A549 (cell line): ENCODE data around the gene SRSF5.

Source experiments
- CEBPB ChIP-seq, 2 experiments: fragments of >200 bp in 1 of 2; sonication (Bioruptor Twin) in 1 of 2; formaldehyde crosslinking in 1 of 2; IDR thresholded peaks; 2 replicates each; pipeline ENCODE4 v1.6.1; 2012 to 2016
- CHD4 ChIP-seq: fragments of 200-600 bp; sonication (generic); IDR thresholded peaks from 2 replicates; pipeline ENCODE4 v1.6.1; 2016; ENCODE audit warnings: antibody characterized with exemption, mild to moderate bottlenecking, borderline replicate concordance
- KDM5A ChIP-seq: fragments of 200-600 bp; sonication (generic); IDR thresholded peaks from 2 replicates; pipeline ENCODE4 v1.6.1; 2016; ENCODE audit warnings: antibody characterized with exemption, mild to moderate bottlenecking
- MAZ ChIP-seq: fragments of 150-350 bp; IDR thresholded peaks from 2 replicates; pipeline ENCODE4 v1.6.1; 2014; ENCODE audit warnings: antibody characterized with exemption, low read depth, low read length, borderline replicate concordance
- NFE2L2 ChIP-seq: fragments of 150-350 bp; conservative IDR thresholded peaks from 2 replicates; pipeline ENCODE4 v1.6.1; 2014; ENCODE audit warnings: low read length
- NR3C1 ChIP-seq: fragments of >200 bp; sonication (Bioruptor Twin); formaldehyde crosslinking; IDR thresholded peaks from 3 replicates; pipeline ENCODE4 v1.6.1; 2017
- POLR2A ChIP-seq: IDR thresholded peaks from 2 replicates; pipeline ENCODE4 v1.6.1; 2012; ENCODE audit warnings: mild to moderate bottlenecking, low read length
- TF ChIP-seq, protein P1 (sequence below): fragments of >200 bp; sonication (Bioruptor Twin); formaldehyde crosslinking; IDR thresholded peaks from 3 replicates; pipeline ENCODE4 v1.6.1; 2016
- TF ChIP-seq, protein P2 (sequence below): fragments of 450-650 bp; IDR thresholded peaks from 2 replicates; pipeline ENCODE4 v1.6.1; 2014; ENCODE audit warnings: antibody characterized with exemption
- TF ChIP-seq, protein P3 (sequence below): fragments of >200 bp; sonication (Bioruptor Twin); formaldehyde crosslinking; IDR thresholded peaks from 3 replicates; pipeline ENCODE4 v1.5.1; 2016
- TF ChIP-seq, protein P4 (sequence below): fragments of 200-600 bp; sonication (generic); IDR thresholded peaks from 2 replicates; pipeline ENCODE4 v1.6.1; 2016; ENCODE audit warnings: antibody characterized with exemption, mild to moderate bottlenecking, moderate library complexity

GRCh38 chr14:69754487-69754886 is 12.5 kb upstream of the SRSF5 start:
- no peak for TF ChIP-seq CEBPB (IDR thresholded peaks at IDR 0.05)
- no peak for TF ChIP-seq POLR2A
- no peak for TF ChIP-seq NR3C1
- TF ChIP-seq, protein P1, sequence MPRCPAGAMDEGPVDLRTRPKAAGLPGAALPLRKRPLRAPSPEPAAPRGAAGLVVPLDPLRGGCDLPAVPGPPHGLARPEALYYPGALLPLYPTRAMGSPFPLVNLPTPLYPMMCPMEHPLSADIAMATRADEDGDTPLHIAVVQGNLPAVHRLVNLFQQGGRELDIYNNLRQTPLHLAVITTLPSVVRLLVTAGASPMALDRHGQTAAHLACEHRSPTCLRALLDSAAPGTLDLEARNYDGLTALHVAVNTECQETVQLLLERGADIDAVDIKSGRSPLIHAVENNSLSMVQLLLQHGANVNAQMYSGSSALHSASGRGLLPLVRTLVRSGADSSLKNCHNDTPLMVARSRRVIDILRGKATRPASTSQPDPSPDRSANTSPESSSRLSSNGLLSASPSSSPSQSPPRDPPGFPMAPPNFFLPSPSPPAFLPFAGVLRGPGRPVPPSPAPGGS, result no peak
- TF ChIP-seq, protein P2, sequence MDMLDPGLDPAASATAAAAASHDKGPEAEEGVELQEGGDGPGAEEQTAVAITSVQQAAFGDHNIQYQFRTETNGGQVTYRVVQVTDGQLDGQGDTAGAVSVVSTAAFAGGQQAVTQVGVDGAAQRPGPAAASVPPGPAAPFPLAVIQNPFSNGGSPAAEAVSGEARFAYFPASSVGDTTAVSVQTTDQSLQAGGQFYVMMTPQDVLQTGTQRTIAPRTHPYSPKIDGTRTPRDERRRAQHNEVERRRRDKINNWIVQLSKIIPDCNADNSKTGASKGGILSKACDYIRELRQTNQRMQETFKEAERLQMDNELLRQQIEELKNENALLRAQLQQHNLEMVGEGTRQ, result no peak
- TF ChIP-seq, protein P3, sequence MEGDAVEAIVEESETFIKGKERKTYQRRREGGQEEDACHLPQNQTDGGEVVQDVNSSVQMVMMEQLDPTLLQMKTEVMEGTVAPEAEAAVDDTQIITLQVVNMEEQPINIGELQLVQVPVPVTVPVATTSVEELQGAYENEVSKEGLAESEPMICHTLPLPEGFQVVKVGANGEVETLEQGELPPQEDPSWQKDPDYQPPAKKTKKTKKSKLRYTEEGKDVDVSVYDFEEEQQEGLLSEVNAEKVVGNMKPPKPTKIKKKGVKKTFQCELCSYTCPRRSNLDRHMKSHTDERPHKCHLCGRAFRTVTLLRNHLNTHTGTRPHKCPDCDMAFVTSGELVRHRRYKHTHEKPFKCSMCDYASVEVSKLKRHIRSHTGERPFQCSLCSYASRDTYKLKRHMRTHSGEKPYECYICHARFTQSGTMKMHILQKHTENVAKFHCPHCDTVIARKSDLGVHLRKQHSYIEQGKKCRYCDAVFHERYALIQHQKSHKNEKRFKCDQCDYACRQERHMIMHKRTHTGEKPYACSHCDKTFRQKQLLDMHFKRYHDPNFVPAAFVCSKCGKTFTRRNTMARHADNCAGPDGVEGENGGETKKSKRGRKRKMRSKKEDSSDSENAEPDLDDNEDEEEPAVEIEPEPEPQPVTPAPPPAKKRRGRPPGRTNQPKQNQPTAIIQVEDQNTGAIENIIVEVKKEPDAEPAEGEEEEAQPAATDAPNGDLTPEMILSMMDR, result no peak
- no peak for TF ChIP-seq NFE2L2
- TF ChIP-seq, protein P4, sequence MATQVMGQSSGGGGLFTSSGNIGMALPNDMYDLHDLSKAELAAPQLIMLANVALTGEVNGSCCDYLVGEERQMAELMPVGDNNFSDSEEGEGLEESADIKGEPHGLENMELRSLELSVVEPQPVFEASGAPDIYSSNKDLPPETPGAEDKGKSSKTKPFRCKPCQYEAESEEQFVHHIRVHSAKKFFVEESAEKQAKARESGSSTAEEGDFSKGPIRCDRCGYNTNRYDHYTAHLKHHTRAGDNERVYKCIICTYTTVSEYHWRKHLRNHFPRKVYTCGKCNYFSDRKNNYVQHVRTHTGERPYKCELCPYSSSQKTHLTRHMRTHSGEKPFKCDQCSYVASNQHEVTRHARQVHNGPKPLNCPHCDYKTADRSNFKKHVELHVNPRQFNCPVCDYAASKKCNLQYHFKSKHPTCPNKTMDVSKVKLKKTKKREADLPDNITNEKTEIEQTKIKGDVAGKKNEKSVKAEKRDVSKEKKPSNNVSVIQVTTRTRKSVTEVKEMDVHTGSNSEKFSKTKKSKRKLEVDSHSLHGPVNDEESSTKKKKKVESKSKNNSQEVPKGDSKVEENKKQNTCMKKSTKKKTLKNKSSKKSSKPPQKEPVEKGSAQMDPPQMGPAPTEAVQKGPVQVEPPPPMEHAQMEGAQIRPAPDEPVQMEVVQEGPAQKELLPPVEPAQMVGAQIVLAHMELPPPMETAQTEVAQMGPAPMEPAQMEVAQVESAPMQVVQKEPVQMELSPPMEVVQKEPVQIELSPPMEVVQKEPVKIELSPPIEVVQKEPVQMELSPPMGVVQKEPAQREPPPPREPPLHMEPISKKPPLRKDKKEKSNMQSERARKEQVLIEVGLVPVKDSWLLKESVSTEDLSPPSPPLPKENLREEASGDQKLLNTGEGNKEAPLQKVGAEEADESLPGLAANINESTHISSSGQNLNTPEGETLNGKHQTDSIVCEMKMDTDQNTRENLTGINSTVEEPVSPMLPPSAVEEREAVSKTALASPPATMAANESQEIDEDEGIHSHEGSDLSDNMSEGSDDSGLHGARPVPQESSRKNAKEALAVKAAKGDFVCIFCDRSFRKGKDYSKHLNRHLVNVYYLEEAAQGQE, result no peak
- TF ChIP-seq CHD4, result no peak
- no peak for TF ChIP-seq MAZ
- TF ChIP-seq KDM5A, result no peak
